Measurements from ENCODE around the gene MED20. TPM values are rescaled to one million over a fixed set of nuclear protein-coding genes. Genes with fewer than 3 reads are reported as not detected.

The MED20 gene
- total and polyA plus RNA-seq, 10 of the 15 experiments (the other 5 are each of a cell fraction or from before 2014, with no cell fraction given), result 13.4 to 24.8 (median 17.9) TPM

- TF ChIP-seq ZNF687 (IDR thresholded peaks at IDR 0.05) (no peak), E2F4 (IDR thresholded peaks at IDR 0.05; ENCODE audit: low read depth, low read length) (peak; percentile 75), FOS (IDR thresholded peaks at IDR 0.05; ENCODE audit: borderline replicate concordance, extremely low read depth, insufficient read length) (no peak), ZNF274 (IDR thresholded peaks at IDR 0.05; ENCODE audit: insufficient read depth, insufficient read length) (no peak), BCLAF1 (IDR thresholded peaks at IDR 0.05) (no peak), MYC (IDR thresholded peaks at IDR 0.05; ENCODE audit: insufficient read depth, insufficient read length, insufficient replicate concordance, low read length, severe bottlenecking) (peak; percentile 89), BMI1 (IDR thresholded peaks at IDR 0.05; ENCODE audit: borderline replicate concordance) (no peak), KAT2A (conservative IDR thresholded peaks at IDR 0.05; ENCODE audit: control insufficient read depth, low read depth, low read length) (no peak), TAF1 (IDR thresholded peaks at IDR 0.05; ENCODE audit: borderline replicate concordance, low read depth, low read length) (peak; percentile 64), MYB (IDR thresholded peaks at IDR 0.05; ENCODE audit: borderline replicate concordance, low read depth, low read length) (no peak), IRF3 (IDR thresholded peaks at IDR 0.05) (no peak; the same call in 1 of the 2 replicates), FOXK2 (IDR thresholded peaks at IDR 0.05) (no peak), CHD4 (IDR thresholded peaks at IDR 0.05) (no peak), ATF3 (IDR thresholded peaks at IDR 0.05; ENCODE audit: borderline replicate concordance, extremely low read depth, low read depth, low read length) (peak; percentile 82; the same call in 1 of the 2 replicates), SREBF1 (IDR thresholded peaks at IDR 0.05; ENCODE audit: low read length) (no peak), SRF (IDR thresholded peaks at IDR 0.05; ENCODE audit: low read depth in 2 of 2, low read length in 2 of 2) (peak in 1 of 2 experiments; percentile 85; a peak in 2 of 4 replicates), RBBP5 (conservative IDR thresholded peaks at IDR 0.05) (no peak), GABPA (IDR thresholded peaks at IDR 0.05; ENCODE audit: low read depth) (peak; percentile 94), MAX (IDR thresholded peaks at IDR 0.05; ENCODE audit: low read depth, low read length) (peak; percentile 95), TCF12 (IDR thresholded peaks at IDR 0.05; ENCODE audit: low read depth, low read length) (peak; percentile 31; the same call in 1 of the 2 replicates)
Measured at GRCh38 chr6:41920921-41921711, at the start of gene MED20, which contains the start of gene BYSL (continued).

All from GM12878 (cell line).